ENCODE data around the gene WBP2.

DNA sequence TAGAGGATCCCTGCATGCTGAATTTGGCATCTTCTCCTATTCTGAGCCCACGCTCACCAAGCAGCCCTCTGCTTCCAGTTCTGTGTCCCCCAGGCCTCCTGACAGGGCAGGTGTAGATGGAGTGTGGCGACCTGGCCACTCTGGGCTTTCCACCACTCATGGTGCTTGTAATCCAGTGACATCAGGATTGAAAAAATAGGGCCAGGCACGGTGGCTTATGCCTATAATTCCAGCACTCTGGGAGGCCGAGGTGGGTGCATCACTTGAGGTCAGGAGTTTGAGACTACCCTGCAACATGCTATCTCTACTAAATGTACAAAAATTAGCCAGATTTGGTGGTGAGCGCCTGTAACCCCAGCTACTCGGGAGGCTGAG is 41.1 kb downstream of the WBP2 start:
- TF ChIP-seq POLR2A (IDR thresholded peaks at IDR 0.05), result no peak
- TF ChIP-seq, protein P1, sequence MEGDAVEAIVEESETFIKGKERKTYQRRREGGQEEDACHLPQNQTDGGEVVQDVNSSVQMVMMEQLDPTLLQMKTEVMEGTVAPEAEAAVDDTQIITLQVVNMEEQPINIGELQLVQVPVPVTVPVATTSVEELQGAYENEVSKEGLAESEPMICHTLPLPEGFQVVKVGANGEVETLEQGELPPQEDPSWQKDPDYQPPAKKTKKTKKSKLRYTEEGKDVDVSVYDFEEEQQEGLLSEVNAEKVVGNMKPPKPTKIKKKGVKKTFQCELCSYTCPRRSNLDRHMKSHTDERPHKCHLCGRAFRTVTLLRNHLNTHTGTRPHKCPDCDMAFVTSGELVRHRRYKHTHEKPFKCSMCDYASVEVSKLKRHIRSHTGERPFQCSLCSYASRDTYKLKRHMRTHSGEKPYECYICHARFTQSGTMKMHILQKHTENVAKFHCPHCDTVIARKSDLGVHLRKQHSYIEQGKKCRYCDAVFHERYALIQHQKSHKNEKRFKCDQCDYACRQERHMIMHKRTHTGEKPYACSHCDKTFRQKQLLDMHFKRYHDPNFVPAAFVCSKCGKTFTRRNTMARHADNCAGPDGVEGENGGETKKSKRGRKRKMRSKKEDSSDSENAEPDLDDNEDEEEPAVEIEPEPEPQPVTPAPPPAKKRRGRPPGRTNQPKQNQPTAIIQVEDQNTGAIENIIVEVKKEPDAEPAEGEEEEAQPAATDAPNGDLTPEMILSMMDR (IDR thresholded peaks at IDR 0.05), result no peak
